NCI-H526 treated with DMSO at 0.1 percent for 48 hours (cell line): ENCODE measurements around the gene SDK2.

ENCODE experiments used
- DNase-seq: peaks from one replicate; lab custom pipeline; 2025; lab: John Stamatoyannopoulos, UW

SDK2 gene

DNA sequence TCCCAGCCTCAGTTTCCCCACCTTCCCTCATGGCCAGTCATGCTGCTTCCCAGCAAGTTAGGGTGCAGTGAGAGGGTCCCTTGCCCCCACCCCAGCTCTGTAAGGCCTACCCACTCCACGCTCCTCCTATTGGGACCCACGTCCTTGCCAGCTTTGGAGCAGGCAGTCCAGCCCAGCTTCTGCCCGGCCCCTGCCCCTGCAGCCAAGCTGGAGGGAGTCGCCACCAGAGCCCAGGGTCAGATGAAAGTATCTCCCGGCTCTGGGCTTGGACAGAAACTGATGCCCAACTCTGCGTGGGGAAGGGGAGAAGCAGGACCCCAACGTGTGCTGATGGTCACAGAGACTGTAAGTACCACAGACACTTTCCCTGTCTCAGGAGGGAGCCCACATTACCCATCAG, 32.6 kb downstream of the SDK2 start:
- no peak for DNase-seq

DNA sequence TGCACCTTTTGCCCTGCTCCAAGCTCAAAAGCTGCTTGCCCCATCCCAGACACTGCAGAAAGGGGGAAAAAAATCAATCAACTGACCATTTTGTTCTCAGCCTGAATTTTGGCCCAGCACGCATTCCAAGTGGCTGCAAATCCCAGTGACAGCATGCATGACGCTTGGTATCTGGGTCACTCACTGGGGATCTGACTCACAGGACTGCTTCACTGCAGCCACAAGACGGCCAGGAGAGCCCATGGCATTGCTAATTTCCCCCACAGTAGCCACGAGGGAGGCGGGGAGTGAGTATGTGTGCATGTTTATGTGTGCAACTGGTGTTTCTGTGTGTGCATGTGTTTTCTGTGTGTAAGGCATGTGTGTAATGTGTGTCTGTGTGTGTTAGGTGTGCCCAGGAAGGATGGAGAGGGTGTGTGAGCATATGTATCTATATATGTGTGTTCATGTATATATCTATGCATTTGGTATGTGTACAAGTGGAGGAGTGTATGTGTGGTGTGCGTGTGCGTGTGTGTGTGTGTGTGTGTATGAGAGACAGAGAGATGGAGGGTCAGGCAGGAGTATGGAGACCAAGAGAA, 33.8 kb downstream of the SDK2 start:
- no peak for DNase-seq

DNA sequence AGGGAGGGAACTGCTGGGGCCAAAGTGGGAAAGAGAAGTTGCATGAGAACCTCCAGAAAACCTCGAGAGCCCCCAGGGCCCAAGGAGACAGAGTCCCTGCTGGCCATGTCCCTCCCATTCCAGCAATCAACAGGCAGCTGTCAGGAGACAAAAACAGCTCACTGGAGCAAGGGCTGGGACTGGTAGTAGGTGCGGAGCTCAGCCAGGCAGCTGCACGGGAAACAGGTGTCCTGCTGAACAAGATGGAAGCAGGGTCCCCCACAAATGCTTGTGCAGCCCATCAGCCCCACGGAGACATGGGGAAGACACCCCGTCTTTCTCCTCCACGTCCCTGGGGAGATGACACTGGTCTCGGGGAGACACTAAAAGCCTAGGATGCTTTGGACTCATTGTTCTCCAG, 34.5 kb downstream of the SDK2 start:
- no peak for DNase-seq

DNA sequence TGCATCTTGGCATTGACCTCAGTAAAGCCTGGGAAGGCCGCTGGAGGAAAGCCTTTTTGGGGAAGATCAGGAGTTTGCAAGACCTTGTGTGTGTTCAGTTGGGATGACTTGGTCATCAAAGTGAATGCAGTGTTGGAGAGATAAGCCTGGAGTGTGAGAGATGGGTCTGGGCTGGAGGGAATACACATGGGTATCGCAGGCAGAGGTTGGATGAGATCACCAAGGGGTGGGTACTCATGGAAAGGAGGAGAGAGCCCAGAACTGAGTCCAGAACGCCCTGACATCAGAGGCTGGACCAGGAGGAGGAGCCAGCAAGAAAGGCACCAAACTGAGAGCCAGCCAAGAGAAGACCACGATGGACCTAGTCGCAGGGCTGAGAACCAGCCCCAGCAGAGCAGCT, 35.2 kb downstream of the SDK2 start:
- no peak for DNase-seq

DNA sequence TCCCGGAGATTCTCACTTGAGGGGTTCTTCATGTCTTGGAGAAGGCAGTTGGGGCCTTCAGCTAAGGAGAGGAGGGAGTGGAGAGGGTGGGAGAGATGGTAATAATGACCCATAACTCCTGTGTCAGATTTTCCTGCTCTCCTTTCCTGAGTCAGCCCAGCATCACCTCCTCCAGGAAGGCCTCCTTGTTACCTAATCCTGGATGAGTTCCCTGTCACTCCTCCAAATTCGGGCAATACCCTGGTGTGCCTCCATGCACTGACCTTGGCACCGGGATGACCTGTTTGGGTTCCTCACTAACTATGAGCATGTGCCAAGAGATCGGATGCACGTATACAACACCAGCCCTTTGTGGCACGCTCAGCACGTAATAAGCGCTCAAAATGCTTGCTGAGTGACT, 38.8 kb downstream of the SDK2 start:
- no peak for DNase-seq

DNA sequence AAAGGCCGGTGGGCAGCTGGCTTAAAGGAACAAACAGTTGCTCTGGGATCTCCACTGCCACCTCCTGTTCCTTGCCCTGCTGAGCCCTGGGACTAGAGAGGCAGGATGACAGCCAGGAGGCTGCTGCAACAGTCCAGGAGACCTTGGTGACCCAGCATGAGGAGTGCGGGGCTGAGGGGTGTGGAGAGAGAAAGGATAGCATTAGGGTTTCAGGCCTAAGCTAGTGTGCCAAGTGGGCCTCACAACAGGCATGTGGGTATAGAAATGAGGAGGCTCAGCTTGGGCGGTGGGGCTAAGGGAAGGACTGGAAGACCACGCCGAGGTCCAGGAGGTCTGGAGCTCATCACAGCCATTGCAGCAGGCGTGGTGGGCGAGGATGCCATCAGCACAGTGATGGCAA, 39.8 kb downstream of the SDK2 start:
- DNase-seq = no peak

DNA sequence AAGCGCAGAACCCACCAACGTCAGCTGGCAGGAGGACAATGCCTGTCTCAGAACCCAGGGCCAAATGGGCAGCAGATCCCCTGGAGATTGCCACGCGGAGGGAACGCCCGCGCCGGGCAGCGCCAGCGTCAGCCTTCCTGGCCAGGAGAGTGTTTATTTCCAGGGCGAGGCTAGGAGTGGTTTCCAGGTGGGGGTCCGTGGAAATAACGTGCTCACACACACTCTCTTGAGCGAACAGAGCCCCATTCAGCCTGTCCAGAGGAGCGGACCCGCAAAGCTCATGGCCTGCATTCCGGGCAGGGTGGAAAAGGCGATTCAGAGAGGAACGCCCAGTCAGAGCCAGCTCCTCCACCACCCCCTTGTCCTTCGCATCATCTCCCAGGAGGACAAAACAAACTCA, 40.3 kb downstream of the SDK2 start:
- no peak for DNase-seq

DNA sequence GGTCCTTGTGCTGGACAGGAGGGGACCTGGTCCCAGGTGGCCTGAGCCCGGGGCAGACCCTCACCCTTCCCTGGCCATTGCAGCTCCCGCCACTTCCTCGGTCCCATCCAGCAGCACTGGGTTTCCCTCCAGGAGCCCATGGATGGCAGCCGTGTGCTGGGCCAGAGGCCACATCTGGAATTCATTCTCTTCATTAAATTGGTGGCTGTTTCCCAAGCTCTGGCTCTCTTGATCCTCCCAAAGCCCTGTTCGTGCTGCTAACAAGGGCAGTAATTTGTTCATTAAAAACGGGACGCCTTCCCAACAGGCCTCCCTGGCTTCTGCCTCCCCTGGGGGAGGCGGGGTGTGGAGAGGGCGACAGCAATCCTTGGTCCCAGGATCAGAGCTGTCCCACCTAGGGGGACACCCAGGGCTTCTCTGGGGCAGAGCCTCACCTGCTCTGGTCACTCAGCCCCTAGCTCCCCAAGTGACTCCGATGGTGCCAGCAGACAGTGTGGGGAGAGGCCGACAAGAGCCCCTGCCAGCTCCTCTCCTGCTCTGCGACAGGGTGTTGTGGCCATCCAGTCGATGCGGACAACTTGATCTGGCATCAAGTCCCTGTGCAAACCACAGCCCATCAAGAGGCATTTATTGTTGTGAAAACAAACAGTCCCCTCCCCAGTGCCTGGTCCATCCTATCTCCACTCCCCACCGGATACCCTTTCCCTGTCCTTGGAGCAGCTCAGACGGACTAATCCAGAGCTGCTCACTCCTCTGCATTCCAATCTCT, 44.0 kb downstream of the SDK2 start:
- DNase-seq = no peak

DNA sequence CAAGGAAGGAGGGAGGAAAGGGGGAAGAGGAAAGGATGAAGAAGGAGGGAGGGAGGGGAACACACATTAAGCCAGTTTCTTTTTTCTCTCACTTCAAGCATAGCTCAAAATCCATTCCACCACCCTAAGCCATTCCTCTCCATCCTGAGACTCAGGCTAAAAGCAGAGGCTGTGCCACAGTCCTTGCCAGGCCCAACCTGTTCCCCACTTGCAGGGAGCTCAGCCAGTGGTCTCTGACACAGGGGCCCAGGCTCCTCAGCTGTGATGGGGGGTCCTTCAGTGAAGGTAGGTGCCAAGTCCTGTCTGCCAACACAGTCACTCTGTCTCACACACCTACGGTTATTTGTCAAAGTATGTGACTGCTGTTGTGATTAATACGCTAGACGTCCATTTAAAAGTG, 44.6 kb downstream of the SDK2 start:
- DNase-seq = no peak

DNA sequence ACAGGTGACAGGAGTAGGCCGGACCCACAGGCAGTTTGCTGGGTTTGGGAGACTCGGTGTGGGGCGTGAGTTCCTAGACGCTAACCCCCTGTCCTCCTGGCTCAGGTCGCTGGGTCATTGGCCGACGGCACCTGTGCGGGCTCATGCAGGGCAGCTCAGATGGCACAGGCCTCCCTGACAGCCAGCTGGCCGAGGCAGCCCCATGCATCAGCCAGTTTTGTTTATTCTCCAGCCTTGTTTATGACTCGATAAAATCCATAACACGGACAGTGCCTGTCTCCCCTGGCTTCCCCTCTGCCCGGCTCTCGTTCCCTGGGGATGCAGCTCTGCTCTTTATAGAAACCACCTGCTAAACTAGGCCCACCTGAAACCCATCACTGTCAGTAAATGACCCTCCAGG, 46.0 kb downstream of the SDK2 start:
- no peak for DNase-seq

DNA sequence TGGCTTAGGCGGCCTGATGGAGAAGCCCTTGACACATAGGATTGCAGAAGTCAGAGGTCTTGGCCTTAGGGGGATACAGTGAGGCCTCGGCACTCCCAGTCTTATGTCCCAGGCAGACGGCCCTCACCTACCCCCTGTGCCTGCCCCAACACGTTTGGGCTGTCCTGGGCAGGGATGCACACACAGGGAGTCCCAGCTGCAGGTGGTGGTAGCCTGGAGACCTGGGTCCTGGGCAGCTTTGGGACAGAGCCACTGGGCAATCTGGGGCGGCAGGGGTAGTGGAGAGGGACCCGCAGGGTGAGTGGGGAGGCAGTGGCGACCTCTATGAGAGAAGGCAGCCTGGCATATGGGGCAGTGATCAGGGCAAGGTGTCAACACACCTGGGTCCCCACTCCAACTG, 48.3 kb downstream of the SDK2 start:
- DNase-seq = no peak

DNA sequence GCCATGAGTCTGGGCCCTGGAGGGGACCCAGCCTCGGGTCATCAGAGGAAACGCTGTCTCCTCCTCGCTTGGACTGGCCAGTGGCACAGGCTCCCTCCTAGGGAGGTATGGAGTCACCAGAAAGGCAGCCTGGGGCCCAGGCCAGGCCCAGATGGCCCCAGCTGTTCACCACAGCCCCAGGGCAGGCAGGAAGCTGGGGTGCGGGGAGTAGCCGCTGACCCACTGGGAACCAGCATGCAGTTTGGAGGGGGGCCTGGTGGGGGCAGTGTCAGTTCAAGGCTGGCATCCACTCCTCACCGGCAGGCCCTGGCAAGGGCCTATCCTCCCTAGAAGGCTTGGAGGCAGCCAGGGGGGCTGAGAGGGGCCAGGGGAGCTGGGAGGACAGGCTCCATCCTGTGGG, 48.8 kb downstream of the SDK2 start:
- DNase-seq = no peak

DNA sequence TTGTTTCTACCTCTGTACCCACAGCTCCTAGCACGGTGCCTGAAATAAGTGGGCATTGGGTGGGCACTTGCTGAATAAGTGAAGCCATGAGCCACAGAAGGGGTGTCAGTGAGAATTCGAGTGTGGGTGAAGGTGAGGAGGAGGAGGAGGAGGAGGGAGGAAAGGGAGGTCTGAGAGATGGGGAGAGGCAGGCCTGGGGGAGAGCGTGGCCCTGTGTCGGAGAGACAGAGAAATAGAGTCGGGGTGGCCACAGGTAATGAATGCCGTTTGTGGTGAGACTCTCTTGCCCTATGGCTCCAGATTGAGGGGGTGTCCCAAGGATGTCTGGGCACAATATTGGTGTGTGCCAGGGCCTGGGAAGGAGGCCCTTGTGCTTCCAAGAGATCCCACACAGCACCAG, 49.2 kb downstream of the SDK2 start:
- DNase-seq = no peak

DNA sequence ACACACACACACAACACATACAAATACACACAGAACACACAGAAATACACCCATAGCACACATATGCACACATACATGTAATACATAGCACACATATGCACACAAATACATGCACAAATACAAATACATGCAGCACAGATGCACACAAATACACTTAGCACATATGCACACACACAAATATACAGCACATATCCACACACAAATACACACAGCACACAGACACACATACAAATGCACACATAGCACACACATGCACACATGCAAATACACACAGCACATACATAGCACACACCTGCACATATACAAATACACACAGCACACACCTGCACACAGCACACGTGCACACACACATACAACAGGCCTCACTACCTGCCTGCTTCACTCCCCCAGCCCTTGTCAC, 49.6 kb downstream of the SDK2 start:
- DNase-seq = no peak

DNA sequence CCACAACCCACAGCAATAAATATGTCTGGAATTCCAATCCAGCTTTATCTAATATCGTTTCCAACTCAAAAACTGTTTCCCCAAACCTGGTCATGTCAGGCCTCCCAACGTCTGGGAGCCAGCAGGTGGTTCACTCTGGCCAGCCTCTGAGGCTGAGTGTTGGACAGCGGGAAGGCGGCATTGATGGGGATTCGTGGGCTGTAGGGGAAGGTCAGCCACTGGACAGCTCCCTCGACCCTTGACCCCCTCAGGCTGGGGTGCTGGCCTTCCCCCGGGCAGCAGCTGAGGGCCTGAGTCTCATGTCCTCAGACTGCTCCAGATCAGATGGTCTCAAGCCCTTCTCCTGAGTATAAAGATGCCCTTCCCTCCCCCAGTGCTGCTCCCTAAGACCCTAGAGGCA, 50.2 kb downstream of the SDK2 start:
- DNase-seq = no peak

DNA sequence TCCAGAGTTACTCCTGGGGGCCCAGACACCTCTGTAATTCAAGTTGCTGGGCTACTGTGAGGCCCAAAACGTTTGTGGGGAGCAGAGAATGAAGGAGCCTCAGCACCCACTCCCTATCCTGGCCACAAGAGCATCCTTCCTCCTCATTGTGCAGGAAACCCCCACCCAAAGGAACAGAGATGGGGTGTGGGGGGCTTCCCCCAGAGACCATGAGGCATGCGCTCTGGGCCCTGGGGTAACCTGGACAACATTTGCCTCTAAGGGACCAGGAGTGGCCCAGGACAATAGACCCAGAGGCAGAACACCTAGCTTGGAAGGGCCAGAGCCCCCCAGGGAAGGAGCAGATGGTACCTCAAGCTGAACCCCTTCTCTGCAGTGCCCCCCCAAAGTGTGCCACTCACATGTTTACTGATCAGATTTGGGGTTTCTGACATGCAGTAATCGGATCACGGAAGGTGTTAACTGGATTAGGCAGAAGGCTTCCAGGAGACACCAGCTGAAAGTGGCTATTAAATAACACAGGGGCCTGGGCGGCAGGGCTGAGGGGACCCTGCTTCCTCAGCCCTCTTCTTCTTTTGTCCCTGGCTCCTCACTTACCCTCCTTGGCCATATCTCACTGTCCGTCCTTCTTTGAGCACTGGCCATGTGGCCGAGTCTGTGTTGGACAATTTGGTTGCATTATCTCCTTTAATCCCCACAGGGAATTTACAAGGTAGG, 50.8 kb downstream of the SDK2 start:
- DNase-seq = no peak

DNA sequence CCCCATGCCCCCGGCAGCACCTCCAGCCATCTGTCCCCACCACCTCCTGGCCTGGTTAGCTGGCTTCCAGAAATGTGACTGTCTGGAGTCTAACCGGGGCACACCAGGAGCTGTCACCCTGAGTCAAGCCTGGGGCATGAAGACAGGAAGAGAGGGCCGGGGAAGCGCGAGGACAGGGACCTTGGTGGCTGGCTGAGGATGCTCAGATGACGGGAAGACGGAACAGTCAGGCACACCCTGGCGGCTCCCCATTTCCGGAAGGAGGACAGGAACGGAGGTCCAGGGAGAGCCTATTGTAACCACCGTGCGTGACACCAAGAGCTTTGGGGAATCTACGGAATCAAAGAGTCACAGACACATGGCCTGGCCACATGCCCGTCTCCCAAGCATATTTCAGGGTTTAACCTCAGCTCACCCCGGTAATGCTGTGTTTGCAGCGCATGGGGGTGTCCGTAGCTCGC, 51.7 kb downstream of the SDK2 start:
- DNase-seq = no peak

DNA sequence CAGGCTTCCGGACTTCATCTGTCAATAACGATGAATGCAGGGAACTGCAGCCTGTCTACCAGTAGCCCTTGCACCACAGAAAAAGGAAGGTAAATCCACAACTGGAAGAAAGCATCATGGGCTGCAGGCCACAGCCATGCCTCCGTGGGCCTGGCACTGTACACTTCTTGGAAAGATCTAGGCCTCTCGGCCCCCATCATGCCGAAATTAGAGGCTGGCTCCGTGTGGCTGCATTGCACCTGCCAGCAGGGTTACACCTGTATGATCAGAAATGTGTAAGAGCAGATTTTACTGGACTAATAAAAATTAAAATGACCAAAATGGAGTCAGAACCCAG, 52.2 kb downstream of the SDK2 start:
- no peak for DNase-seq

DNA sequence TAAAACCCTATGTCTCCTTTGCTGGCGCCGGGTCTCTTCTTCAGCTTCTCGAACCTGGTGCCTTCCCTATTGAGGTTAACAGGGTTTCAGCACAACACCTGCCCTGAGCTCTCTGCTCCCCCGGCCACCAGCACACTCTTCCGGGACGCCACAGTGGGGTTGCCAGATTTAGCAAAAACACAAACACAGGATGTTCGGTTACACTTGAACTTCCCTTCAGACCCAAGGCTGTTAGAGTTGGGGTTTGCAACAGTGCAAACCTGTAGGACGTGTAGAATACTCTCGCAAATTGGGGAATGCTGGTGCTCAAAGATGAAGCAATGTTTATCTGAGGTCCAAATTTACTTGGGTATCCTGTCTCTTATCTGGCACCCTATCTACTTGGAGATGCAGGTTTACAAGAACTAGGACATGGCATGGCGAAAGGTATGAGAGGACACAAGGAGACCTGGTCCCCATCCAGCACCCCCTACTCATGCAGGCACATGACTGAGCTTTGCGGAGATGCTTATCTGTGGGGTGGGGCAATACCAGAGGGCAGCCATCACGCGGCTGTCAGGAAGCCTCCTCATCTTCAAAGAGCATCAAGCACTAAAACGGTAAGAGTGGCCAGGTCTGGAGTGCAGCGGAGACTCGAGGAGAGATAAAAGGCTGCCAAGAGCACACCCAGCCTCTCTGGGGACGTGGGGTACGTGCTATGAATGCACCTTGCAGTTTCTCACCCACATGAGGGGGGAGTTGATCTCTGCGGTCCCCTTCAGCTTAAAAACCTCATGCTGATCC, 52.8 kb downstream of the SDK2 start:
- DNase-seq = no peak

DNA sequence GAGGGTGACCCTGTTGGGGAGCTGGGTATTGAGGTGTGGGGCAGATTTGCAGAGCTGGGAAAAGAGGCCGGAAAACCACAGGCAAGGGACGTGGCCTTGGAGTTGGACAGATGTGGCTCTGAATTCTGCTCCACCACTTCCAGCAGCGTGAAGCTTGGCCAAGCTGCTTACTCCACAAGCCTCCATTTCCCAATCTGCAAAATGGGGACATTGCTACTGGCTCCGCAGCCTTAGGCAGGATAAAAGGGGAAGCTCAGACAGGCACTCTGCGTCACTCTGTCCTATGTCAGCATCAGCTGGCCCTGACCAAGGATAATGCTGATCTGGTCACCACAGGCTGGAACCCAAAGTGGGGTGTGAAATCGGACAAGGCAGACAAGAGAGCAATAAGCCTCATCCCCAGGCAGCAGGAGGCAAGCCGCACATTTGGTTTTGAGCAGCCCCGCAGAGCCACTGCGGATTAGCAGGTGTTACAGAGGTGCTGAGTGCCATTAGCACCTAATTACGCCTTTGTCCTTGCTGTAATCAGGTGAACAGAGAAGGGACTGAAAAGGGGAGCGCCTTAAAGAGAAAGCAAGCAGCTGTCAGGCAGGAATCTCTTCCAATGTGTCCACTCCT, 54.8 kb downstream of the SDK2 start:
- no peak for DNase-seq

DNA sequence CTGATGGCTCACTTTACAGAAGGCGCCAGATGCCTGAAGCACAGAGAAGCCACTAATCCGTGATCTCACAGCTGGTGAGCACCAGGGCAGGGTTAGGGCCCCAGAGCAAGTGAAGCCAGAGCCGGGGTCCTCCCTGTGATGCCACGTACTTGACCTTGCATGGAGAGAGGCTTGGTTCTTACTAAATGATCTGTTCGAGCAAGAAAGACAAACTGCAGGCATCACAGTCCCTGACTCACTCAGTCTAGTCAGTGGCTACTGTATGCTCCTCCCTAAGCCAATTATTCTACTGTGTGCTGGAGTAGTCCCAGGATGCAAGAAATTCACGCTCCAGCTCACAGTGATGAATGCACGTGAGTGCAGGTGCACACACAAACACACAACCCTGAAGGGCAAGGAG, 55.4 kb downstream of the SDK2 start:
- DNase-seq = no peak

DNA sequence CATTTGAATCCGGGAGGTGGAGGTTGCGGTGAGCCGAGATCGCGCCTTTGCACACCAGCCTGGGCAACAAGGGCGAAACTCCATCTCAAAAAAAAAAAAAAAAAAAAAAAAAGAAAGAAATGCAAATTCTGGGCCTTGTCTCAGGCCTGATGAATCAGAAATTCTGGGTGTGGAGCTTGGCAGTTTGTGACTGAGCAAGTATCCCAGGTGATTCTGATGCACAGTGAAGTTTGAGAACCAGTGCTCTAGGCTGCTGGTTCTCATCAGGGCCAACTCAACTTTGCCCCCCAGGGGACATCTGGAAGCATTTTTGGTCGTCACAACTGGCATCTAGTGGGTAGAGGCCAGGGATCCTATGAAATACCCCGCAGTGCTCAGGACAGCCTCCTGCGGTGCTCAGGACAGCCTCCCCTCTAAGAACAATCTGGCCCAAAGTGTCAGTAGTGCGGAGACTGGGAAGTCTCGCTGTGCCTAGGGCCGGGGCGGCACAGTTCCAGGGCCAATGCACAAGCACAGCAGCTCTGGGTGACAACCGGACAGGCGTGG, 55.9 kb downstream of the SDK2 start:
- no peak for DNase-seq
